Posterior cingulate gyrus (tissue), 11 donors: ENCODE results near the gene PCDH11Y.
A peak's percentile ranks its signal among the peaks of the same experiment; 100 is the strongest.
"Not testable (repeated sequence)": the region's sequence is repeated elsewhere in the genome, so short reads cannot be mapped to it uniquely, and the experiment has no call there.

Source experiments
- DNase-seq, 10 donors: peaks; one replicate each; pipeline versions ENCODE4 v3.0.0 to v3.0.0-alpha.2; 2020 to 2021; ENCODE audit warnings: mixed read lengths in 3 of 10
- intact Hi-C: fragments of 100-400 bp; cut with DNase I; formaldehyde crosslinking; loops from one replicate; pipeline ENCODE4 v1.15.1; 2023

The PCDH11Y gene

GRCh38 chrY:5000057-5000456 lies at the start of gene PCDH11Y:
TSS of gene PCDH11Y (plus strand) at chrY:5000296. CDS start at chrY:5057100, 56,804 bp downstream.
- intact Hi-C loops = not testable (repeated sequence)
- peak in 2 of 10 donors; percentile 15 to 36 for DNase-seq

- DNase-seq, intact Hi-C loops: not testable (repeated sequence)
These were observed 32.2 kb upstream of the PCDH11Y start for GRCh38 chrY:4967894-4968293.

- DNase-seq, intact Hi-C loops: not testable (repeated sequence)
These were observed 8.2 kb upstream of the PCDH11Y start for GRCh38 chrY:4991743-4992400.

- DNase-seq, intact Hi-C loops: not testable (repeated sequence)
These were observed 5.2 kb upstream of the PCDH11Y start for GRCh38 chrY:4994892-4995291.

- intact Hi-C loops = not testable (repeated sequence)
These were observed 2.5 kb downstream of the PCDH11Y start for GRCh38 chrY:5002476-5003184.

GRCh38 chrY:5038972-5039523 lies 39.0 kb downstream of the PCDH11Y start:
- intact Hi-C loops, DNase-seq: not testable (repeated sequence)

More at GRCh38 chrY:5002476-5003184, 2.5 kb downstream of the PCDH11Y start:
- DNase-seq = not testable (repeated sequence)

GRCh38 chrY:5083017-5083416 lies 82.9 kb downstream of the PCDH11Y start:
- DNase-seq, intact Hi-C loops: not testable (repeated sequence)

- intact Hi-C loops, DNase-seq: not testable (repeated sequence)
These were observed 182.9 kb downstream of the PCDH11Y start for GRCh38 chrY:5182998-5183397.

- DNase-seq, intact Hi-C loops: not testable (repeated sequence)
These were observed 215.0 kb downstream of the PCDH11Y start for GRCh38 chrY:5215116-5215515.

- intact Hi-C loops = not testable (repeated sequence)
These were observed 324.8 kb downstream of the PCDH11Y start for GRCh38 chrY:5324931-5325330.

GRCh38 chrY:5342220-5342619 lies 342.1 kb downstream of the PCDH11Y start:
- intact Hi-C loops, DNase-seq: not testable (repeated sequence)

More at GRCh38 chrY:5324931-5325330, 324.8 kb downstream of the PCDH11Y start:
- not testable (repeated sequence) for DNase-seq

- intact Hi-C loops = not testable (repeated sequence)
These were observed 543.6 kb downstream of the PCDH11Y start for GRCh38 chrY:5543705-5544104.

GRCh38 chrY:5638589-5638988 lies 638.5 kb downstream of the PCDH11Y start:
- DNase-seq, intact Hi-C loops: not testable (repeated sequence)

More at GRCh38 chrY:5543705-5544104, 543.6 kb downstream of the PCDH11Y start:
- DNase-seq = not testable (repeated sequence)

GRCh38 chrY:5679265-5679664 lies 679.2 kb downstream of the PCDH11Y start:
- DNase-seq, intact Hi-C loops: not testable (repeated sequence)

- intact Hi-C loops, DNase-seq: not testable (repeated sequence)
These were observed 708.6 kb downstream of the PCDH11Y start for GRCh38 chrY:5708727-5709126.

- DNase-seq = not testable (repeated sequence)
These were observed 709.8 kb downstream of the PCDH11Y start for GRCh38 chrY:5709788-5710381.

GRCh38 chrY:5761403-5761802 lies 761.3 kb downstream of the PCDH11Y start:
- DNase-seq, intact Hi-C loops: not testable (repeated sequence)

More at GRCh38 chrY:5709788-5710381, 709.8 kb downstream of the PCDH11Y start:
- intact Hi-C loops = not testable (repeated sequence)

- intact Hi-C loops, DNase-seq: not testable (repeated sequence)
These were observed 776.4 kb downstream of the PCDH11Y start for GRCh38 chrY:5776485-5776884.
